Trophoblast cell (in vitro differentiated cells and primary cell): Measurements from ENCODE around the gene ZNF324.
A peak's percentile ranks its signal among the peaks of the same experiment; 100 is the strongest.
"Not testable (repeated sequence)": the region's sequence is repeated elsewhere in the genome, so short reads cannot be mapped to it uniquely, and the experiment has no call there.

Experiments
- DNase-seq, 2 donors: peaks; one replicate each; pipeline ENCODE4 v3.0.0-alpha.2; 2016
- H2AFZ ChIP-seq: 2 replicates; pipeline ENCODE4 v1.6.1; 2013; ENCODE audit warnings: low read length, moderate library complexity, mild to moderate bottlenecking; ENCODE audit not compliant: insufficient read depth, poor library complexity
- H2AK5ac ChIP-seq: 2 replicates; pipeline ENCODE4 v1.6.1; 2013; ENCODE audit warnings: mild to moderate bottlenecking, low read length
- H2BK120ac ChIP-seq: 2 replicates; pipeline ENCODE4 v1.6.1; 2013; ENCODE audit warnings: low read length, mild to moderate bottlenecking, moderate library complexity; ENCODE audit not compliant: insufficient read depth, poor library complexity
- H2BK12ac ChIP-seq: 2 replicates; pipeline ENCODE4 v1.6.1; 2013; ENCODE audit warnings: mild to moderate bottlenecking, low read length, moderate library complexity
- H2BK5ac ChIP-seq: 2 replicates; pipeline ENCODE4 v1.6.1; 2013; ENCODE audit warnings: low read length, low read depth, moderate library complexity, mild to moderate bottlenecking; ENCODE audit not compliant: poor library complexity
- H3K14ac ChIP-seq: 2 replicates; pipeline ENCODE4 v1.6.1; 2013; ENCODE audit warnings: mild to moderate bottlenecking, low read length
- H3K18ac ChIP-seq: 2 replicates; pipeline ENCODE4 v1.6.1; 2013; ENCODE audit warnings: mild to moderate bottlenecking, low read length
- H3K23ac ChIP-seq: 2 replicates; pipeline ENCODE4 v1.6.1; 2013; ENCODE audit warnings: low read length
- H3K27ac ChIP-seq: 2 replicates; pipeline ENCODE4 v1.5.1; 2013; ENCODE audit warnings: low read depth, mild to moderate bottlenecking, inconsistent platforms, low read length, moderate library complexity
- H3K27me3 ChIP-seq: 2 replicates; pipeline ENCODE4 v1.6.1; 2013; ENCODE audit warnings: inconsistent platforms, mild to moderate bottlenecking, low read length, moderate library complexity; ENCODE audit not compliant: insufficient read depth
- H3K36me3 ChIP-seq, 2 experiments: 1 replicate in 1 of 2; 2 replicates in 1 of 2; pipeline ENCODE4 v1.6.1; 2013; ENCODE audit warnings: low read length in 2 of 2, mild to moderate bottlenecking in 2 of 2, moderate library complexity in 1 of 2; ENCODE audit not compliant: insufficient read depth in 2 of 2, control insufficient read depth in 1 of 2
- H3K4ac ChIP-seq: 2 replicates; pipeline ENCODE4 v1.6.1; 2013; ENCODE audit warnings: low read depth, mild to moderate bottlenecking, low read length, moderate library complexity
- H3K4me1 ChIP-seq, 2 experiments: 1 replicate in 1 of 2; 2 replicates in 1 of 2; pipeline ENCODE4 v1.6.1; 2013; ENCODE audit warnings: low read length in 2 of 2, mild to moderate bottlenecking in 2 of 2, moderate library complexity in 1 of 2; ENCODE audit not compliant: insufficient read depth in 2 of 2, control insufficient read depth in 1 of 2
- H3K4me2 ChIP-seq: 2 replicates; pipeline ENCODE4 v1.6.1; 2013; ENCODE audit warnings: inconsistent platforms, mild to moderate bottlenecking, low read length, moderate library complexity
- H3K4me3 ChIP-seq: 2 replicates; pipeline ENCODE4 v1.5.1; 2013; ENCODE audit warnings: mild to moderate bottlenecking, low read depth, low read length, inconsistent platforms
- H3K79me1 ChIP-seq: one replicate; pipeline ENCODE4 v1.6.1; 2013; ENCODE audit warnings: low read length
- H3K79me2 ChIP-seq: 2 replicates; pipeline ENCODE4 v1.6.1; 2013; ENCODE audit warnings: low read length, mild to moderate bottlenecking; ENCODE audit not compliant: control insufficient read depth, insufficient read depth, poor library complexity
- H3K9ac ChIP-seq: 2 replicates; pipeline ENCODE4 v1.6.1; 2013; ENCODE audit warnings: mild to moderate bottlenecking, low read length
- H3K9me3 ChIP-seq: 2 replicates; pipeline ENCODE4 v1.6.1; 2013; ENCODE audit warnings: low read depth, mild to moderate bottlenecking, control low read depth, inconsistent platforms, low read length; ENCODE audit not compliant: insufficient read depth
- H4K12ac ChIP-seq: 2 replicates; pipeline ENCODE4 v1.6.1; 2013; ENCODE audit warnings: low read depth, mild to moderate bottlenecking, low read length, moderate library complexity
- H4K8ac ChIP-seq: 2 replicates; pipeline ENCODE4 v1.6.1; 2013; ENCODE audit warnings: low read depth, mild to moderate bottlenecking, low read length, moderate library complexity
- H4K91ac ChIP-seq: one replicate; pipeline ENCODE4 v1.6.1; 2013; ENCODE audit warnings: low read depth, mild to moderate bottlenecking, low read length, moderate library complexity
- WGBS: extraction: QIAGEN DNeasy Blood & Tissue Kit; methylation state at CpG from one replicate; pipeline ENCODE4 v1.1.7; 2013; ENCODE audit warnings: missing lambda C conversion rate; ENCODE audit not compliant: insufficient read length, insufficient coverage; ENCODE audit errors: extremely low coverage; 5-methylcytosine and 5-hydroxymethylcytosine counted together

Gene ZNF324

DNA sequence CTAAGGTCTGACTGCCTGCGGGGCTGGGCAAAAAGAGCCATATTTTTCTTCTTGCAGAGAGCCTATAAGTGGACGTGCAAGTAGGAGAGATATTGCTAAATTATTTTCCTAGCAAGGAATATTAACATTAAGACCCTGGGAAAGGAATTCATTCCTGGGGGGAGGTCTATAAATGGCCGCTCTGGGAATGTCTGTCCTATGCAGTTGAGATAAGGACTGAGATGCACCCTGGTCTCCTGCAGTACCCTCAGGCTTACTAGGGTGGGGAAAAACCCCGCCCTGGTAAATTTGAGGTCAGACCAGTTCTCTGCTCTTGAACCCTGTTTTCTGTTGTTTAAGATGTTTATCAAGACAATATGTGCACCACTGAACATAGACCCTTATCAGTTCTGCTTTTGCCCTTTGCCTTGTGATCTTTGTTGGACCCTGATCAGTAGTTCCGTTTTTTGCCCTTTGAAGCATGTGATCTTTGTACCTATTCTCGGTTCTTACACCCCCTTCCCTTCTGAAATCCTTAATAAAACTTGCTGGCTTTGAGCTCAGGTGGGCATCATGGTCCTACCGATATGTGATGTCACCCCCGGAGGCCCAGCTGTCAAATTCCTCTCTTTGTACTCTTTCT lies 40.8 kb downstream of the ZNF324 start:
- H3K9me3 ChIP-seq, H3K18ac ChIP-seq, H3K36me3 ChIP-seq, H3K27me3 ChIP-seq, H3K27ac ChIP-seq, H2AK5ac ChIP-seq, H3K4me2 ChIP-seq, H4K12ac ChIP-seq, H3K4me3 ChIP-seq, H3K14ac ChIP-seq, DNase-seq, H2BK5ac ChIP-seq, H3K4ac ChIP-seq, H4K91ac ChIP-seq, H3K4me1 ChIP-seq, H3K9ac ChIP-seq, H3K23ac ChIP-seq, H2BK120ac ChIP-seq, H2AFZ ChIP-seq, H3K79me1 ChIP-seq, H2BK12ac ChIP-seq, H4K8ac ChIP-seq, H3K79me2 ChIP-seq: not testable (repeated sequence)
- WGBS: no CpG with 5 or more reads among the region's 8 CpGs

DNA sequence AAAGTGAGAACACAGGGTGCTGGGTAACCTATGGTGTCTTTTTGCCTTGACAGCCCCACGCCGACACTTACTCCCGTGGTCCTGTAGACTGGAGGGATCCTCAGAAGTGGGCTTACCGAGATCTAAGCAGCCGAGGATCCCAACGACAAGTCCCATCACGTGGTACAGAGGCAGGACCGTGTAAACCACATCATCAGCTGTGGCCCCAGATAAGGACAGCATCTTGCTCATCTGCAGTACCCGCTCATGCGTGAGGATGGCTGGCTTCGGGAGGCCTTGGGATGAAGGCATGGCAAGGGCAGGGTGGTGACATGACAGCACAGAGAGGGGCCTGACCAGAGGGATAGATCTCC lies 42.8 kb downstream of the ZNF324 start:
- peaks cover 4% of the 10 kb centered on the region for H3K79me2 ChIP-seq
- no peaks in the 10 kb centered on the region for H3K27me3 ChIP-seq
- no peak overlapping the region for H3K18ac ChIP-seq
- no peak overlapping the region for H4K8ac ChIP-seq
- H2BK120ac ChIP-seq: no peak overlapping the region
- no peak overlapping the region for H3K9ac ChIP-seq
- H2AK5ac ChIP-seq: no peak overlapping the region
- H3K14ac ChIP-seq: no peak overlapping the region
- H3K4me1 ChIP-seq: peaks cover 4 to 7% of the 10 kb centered on the region in 2 experiments
- H2BK12ac ChIP-seq: no peak overlapping the region
- no CpG with 5 or more reads among the region's 11 CpGs for WGBS
- H3K4me3 ChIP-seq: no peak overlapping the region
- no peaks in the 10 kb centered on the region for H3K9me3 ChIP-seq
- no peak overlapping the region for H2BK5ac ChIP-seq
- DNase-seq: no peak
- no peak overlapping the region for H4K12ac ChIP-seq
- H3K4ac ChIP-seq: no peak overlapping the region
- no peak overlapping the region for H3K23ac ChIP-seq
- no peak overlapping the region for H4K91ac ChIP-seq
- no peak overlapping the region for H2AFZ ChIP-seq
- H3K36me3 ChIP-seq: peaks cover 6 to 9% of the 10 kb centered on the region in 2 experiments
- no peak overlapping the region for H3K4me2 ChIP-seq
- no peak overlapping the region for H3K27ac ChIP-seq
- peaks cover 2% of the 10 kb centered on the region for H3K79me1 ChIP-seq

DNA sequence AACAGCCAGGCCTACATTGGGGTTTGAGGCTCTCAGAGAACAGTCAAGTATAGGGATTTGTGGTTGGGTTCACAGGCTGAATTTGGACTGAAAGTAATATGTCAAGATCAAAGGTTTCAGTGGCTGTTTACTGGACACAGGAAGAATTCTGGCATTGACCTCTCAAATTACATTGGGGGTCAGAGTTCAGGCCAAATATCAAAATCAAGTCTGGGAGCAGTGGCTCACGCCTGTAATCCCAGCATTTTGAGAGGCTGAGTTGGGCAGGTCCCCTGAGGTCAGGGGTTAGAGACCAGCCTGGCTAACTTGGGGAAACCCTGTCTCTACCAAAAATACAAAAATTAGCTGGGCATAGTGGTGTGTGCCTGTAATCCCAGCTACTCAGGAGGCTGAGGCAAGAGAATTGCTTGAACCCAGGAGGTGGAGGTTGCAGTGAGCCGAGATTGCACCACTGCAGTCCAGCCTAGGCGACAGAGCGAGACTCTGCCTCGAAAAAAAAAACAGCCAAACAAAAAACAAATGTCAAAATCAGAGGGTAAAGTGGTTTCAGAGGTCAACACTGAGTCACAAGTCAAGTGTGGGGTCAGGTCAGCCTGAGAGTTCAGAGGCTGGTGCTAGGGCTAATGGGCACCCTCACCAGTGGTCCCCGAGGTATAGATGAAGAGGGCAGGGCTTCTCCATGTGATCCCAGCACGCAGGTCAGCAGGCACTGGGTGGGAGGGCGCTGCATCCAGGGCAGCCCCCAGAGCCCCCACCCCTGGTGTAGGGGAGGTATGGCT lies 43.4 kb downstream of the ZNF324 start:
- Histone ChIP-seq H3K9ac (no peak overlapping the region), H3K18ac (no peak overlapping the region), H3K4me2 (no peak overlapping the region), H3K9me3 (no peaks in the 10 kb centered on the region), H3K4me1 (peaks cover 5 to 7% of the 10 kb centered on the region in 2 experiments), H3K27ac (no peak overlapping the region), H3K36me3 (peaks cover 6 to 9% of the 10 kb centered on the region in 2 experiments), H3K27me3 (no peaks in the 10 kb centered on the region), H2BK12ac (no peak overlapping the region), H2AFZ (no peak overlapping the region), H2BK5ac (no peak overlapping the region), H4K12ac (no peak overlapping the region), H3K79me1 (peaks cover 2% of the 10 kb centered on the region), H2AK5ac (no peak overlapping the region), H3K4me3 (no peak overlapping the region), H2BK120ac (no peak overlapping the region), H3K4ac (no peak overlapping the region), H3K23ac (no peak overlapping the region), H3K79me2 (peaks cover 4% of the 10 kb centered on the region), H3K14ac (no peak overlapping the region), H4K91ac (no peak overlapping the region), H4K8ac (no peak overlapping the region)
- WGBS: no CpG with 5 or more reads among the region's 8 CpGs
- no peak for DNase-seq

DNA sequence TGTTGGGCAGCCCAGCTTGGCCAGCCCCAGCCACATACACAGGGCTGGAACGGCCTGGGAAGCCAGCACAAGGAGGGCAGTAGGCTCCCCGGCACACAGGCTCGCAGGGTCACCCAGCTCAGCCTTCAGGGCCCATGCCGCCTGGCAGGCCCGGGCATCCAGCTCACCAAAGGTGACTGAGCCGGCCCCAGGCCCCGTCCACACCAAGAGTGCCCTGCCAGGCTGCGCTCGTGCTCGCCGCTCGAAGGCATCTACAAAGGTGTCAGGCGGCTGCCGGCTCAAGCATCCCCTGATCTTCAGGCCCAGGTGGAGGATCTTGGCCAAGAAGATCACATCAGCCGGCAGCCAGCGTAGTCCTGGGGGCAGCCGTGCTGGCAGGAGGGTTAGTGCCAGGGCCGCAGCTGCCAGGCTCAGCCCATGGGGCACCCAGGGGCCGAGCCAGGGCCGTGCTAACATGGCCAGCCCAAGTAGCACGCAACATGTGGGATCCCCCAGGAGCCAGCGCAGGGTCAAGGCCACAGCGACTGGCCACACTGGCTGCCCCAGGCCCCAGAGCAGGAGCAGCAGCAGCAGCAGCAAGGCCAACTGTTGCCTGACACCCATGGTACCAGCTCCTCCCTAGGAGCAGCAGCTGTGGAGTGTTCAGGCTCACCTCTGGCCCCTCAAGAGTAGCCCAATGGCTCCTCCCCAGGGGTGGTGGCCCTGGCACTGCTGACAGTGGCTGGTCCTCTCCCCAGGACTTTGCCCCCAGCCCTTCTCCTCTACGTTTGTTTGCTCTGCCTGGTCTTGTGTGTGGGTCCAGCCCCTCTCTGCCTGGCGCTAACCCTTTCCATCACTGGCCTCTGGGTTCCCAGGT lies 44.7 kb downstream of the ZNF324 start, which contains the start of gene SLC27A5:
Gene SLC27A5 (minus strand): TSS at position 640 of the 856 bp plus-strand sequence. CDS start 37 bp downstream, at position 603.
- Histone ChIP-seq H3K9ac (no peak within 1 kb of the TSS), H2BK12ac (no peak within 1 kb of the TSS)

More for the DNA sequence above, 44.7 kb downstream of the ZNF324 start, which contains the start of gene SLC27A5:
- Histone ChIP-seq H3K27me3 (no peaks in the 10 kb centered on the region), H3K14ac (no peak within 1 kb of the TSS), H2AFZ (no peak within 1 kb of the TSS), H3K79me2 (peaks cover 4% of the 10 kb centered on the region), H4K91ac (no peak within 1 kb of the TSS), H3K4me2 (no peak within 1 kb of the TSS), H3K9me3 (no peaks in the 10 kb centered on the region), H4K12ac (no peak within 1 kb of the TSS), H4K8ac (no peak within 1 kb of the TSS), H3K18ac (no peak within 1 kb of the TSS), H3K27ac (no peak within 1 kb of the TSS), H3K4me1 (peaks cover 5 to 7% of the 10 kb centered on the region in 2 experiments), H3K4me3 (peak within 1 kb of the TSS; percentile 21), H3K36me3 (peaks cover 17 to 19% of the 10 kb centered on the region in 2 experiments), H2BK5ac (no peak within 1 kb of the TSS), H3K23ac (no peak within 1 kb of the TSS), H3K4ac (no peak within 1 kb of the TSS), H3K79me1 (peaks cover 2% of the 10 kb centered on the region), H2BK120ac (no peak within 1 kb of the TSS), H2AK5ac (no peak within 1 kb of the TSS)
- no peak for DNase-seq
- no CpG with 5 or more reads among the region's 25 CpGs for WGBS
